Activated CD4-positive, alpha-beta T cell treated with anti-CD3 and anti-CD28 coated beads for 1 hour (primary cell): ENCODE data around the gene PRSS57.
A peak's percentile ranks its signal among the peaks of the same experiment; 100 is the strongest.
"Not testable (repeated sequence)": the region's sequence is repeated elsewhere in the genome, so short reads cannot be mapped to it uniquely, and the experiment has no call there.

Source experiments
- DNase-seq: peaks from one replicate; pipeline ENCODE4 v3.0.0-alpha.2; 2020

PRSS57 gene

DNA sequence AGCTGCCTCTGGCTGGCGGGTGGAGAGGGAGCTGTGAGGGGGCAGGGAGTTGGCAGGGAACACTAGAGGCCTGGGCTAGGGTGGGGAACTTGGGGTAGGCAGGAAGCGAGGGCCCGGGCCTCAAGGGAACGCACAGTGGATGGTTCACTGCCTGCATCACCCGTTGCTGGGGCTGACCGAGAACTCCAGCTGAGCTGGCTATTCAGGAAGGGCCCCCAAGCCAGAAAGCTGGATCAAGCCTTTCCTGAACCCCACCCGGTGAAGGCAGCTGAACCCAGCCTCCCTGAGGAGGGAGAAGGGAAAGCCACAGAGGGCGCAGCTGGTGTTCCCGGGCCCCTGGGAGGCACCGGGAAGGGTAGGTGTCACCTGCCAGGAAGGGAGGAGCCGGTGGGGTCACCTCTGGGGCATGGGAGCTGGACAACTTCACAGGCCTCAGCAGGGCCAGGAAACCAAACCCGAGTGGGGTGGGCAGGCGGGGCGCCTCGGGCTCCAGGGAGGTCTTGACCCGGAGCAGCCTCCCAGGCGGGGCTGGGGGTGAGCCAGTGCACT is 27.4 kb upstream of the PRSS57 start:
- no peak for DNase-seq

DNA sequence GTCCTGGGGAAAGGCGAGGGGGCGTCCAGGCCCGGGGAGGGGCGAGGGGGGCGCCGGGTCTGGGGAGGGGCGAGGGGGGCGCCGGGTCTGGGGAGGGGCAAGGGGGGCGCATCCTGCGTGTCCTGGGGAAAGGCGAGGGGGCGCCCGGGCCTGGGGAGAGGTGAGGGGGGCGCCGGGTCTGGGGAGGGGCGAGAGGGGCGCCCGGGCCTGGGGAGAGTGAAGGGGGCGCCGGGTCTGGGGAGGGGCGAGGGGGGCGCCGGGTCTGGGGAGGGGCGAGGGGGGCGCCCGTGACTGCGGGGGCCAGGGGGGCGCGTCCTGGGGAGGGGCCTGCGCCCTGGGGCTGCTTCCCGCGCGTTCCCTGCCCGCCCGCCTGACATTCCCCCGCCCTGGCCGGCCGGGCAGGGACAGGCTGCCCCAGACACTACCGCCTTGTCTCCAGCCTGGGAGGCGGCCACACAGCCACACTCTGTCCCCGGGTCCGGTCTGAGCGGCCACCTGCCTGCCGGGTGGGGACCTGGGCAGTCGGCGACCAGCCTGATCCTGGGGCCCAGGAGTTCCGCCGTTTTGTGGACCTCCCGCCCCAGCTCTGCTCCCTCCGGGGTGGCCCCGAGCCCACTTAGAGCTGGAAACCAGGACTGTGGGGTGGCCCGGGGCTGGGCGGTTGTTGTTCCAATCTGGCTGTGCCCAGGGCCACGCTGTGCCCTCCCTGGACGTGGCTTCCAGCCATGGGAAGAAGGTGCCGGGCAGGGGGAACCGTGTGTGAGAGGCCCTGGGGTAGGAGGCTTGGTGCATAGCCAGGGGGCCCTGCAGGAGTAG is 25.3 kb upstream of the PRSS57 start:
- no peak for DNase-seq

- DNase-seq: no peak
Observed at GRCh38 chr19:719636-720344, 24.5 kb upstream of the PRSS57 start.

- no peak for DNase-seq
Observed at GRCh38 chr19:718991-719512, 23.8 kb upstream of the PRSS57 start.

DNA sequence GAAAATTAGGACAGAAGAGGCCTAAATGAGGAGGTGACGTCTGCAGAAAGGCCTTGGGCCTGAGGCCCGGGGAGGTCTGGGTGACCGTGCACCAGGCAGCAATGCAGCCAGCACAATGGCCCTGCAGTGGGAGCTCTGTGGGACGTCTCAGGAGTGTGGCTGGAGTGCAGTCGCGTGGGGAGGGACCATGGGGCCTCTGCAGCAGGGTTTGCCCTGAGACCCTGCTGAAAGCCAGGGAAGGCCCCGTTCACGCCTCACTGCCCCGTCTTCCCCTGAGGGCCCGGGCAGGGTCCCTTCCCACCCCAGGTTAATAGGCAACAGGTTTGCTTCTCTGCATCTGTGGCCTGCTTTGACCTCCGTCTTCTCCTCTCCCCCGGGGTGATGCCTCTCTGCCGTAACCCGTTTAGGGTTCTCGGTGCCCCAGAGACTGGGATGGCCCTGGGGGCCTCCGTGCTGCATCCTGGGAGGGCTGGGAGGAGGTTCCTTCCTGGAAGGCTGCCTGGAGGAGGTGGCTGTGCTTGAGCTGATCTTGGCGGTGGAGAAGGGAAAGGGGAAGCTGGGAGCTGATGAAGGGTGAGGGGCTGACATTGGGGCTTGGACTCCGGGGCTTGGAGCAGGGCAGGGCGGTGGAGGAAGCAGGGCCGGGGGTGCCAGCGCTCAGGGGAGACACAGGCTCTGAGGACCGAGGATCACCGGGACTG is 23.1 kb upstream of the PRSS57 start:
- no peak for DNase-seq

- DNase-seq: no peak
Observed at GRCh38 chr19:715347-715746, 20.1 kb upstream of the PRSS57 start.

DNA sequence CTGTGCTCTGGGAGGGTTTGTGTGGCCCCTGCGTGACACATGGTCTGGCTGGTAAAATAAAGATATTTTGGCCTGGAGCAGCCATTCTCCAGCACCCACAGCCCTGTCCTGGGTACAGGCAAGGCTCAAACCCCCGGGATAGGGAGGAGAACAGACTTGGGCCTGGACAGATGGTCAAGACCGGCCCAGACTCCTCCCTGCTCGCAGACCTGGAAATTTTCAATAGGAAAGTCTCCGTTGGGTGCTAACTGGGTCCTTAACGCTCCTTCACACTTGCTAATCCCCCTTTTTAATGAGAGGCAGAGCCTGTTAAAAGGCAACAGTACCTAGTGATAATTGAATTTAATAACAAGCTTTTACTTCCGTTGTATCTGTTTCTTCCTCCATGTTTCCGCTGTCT is 16.0 kb upstream of the PRSS57 start:
- DNase-seq: no peak

DNA sequence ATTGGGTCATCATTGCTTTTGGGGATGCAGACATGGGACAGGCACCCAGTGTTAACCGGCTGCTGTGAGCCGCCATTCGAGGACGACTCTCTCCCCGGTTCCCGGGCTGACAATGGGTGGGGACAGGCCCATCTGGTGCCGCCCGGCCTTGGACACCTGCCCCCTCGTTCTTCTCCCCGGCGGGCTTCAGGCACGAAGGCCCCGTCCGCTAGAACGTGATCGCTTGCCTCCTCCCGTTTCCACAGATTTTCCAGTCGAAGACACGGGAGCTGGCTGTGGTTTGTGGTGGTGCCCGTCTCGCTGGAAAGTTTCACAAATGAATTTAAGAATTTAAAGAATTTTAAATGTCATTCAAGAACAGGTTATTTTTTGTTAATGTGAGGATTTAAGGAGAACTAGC is 15.5 kb upstream of the PRSS57 start:
- no peak for DNase-seq

DNA sequence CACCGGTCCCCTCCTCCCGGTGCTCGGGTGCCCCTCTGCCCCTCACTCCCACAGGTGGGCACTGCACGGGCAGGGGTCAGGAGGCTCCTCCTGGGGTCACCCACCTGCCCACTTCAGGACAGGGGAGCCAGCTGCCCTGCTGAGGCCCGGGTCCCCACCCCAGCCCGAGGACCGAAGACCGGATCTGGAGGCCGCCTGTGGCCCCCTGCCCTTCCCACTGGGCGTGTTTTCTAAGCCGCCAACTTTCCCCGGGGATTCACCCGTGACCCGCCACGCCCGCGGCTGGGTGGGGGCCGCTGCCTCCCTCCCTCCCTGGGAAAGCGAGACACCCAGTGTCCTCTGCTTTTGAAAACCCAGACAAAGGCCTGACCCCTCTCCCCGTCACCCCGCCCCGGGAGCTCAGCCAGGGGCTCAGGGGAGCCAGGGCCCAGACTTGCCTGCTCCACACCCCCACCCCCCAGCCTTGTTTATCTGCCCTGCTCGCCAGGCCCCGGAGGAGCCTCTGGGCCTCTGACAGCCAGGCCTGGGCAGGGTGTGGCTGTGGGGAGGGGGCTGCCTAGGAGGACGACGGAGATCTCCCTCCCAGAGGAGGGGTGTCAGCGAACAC is 14.8 kb upstream of the PRSS57 start:
- DNase-seq: no peak

GRCh38 chr19:709196-709964 is 14.1 kb upstream of the PRSS57 start:
- no peak for DNase-seq

DNA sequence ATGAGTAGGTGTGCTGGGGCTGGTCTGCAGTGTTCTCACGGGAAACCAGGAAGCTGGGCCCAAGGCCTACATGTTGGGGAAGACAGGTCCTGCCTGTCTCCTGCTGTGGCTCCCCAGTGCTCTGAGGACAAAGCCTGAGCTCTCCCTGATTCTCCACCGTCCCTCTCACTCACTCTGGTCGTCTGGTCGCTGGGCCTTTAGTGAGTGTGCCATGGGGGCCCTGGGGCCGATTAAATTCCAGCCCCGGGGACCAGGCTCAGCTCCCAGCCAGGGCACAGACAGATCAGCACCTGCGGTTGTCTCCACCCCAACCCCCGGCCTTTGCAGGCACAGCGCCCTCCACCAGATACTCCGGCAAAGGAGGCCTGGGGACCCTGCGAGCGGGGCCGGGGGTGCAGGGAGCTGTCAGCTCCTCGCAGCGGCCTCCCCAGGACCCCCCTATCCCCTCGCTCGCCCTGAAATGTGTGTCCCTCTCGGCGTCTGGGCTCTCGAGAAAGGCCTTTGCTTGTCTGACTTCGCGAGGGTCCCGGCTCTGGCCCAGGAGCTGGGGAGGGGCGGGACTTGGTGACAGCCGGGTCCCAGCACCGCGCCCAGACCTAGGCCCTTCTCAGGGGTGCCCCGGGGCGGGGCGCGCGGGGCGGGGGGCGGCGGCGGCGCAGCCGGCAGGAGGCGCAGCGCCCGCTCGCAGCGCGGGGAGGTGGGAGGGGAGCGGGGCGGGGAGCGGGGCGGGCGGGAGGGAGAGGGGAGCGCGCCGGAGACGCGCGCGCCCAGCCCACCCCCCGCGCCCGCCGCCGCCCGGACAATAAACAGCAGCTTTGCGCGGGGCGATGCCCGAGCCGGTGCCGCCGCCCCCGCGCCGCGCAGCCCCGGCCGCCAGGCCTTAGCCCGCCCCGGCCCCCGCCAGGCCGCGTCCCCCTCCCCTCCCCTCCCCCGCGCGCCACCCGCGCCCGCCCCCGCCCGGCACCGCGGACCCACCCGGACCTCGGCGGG is 13.2 kb upstream of the PRSS57 start, which contains the start of gene PALM:
Gene PALM (plus strand): TSS at position 782 of the 990 bp plus-strand sequence. CDS start 212 bp downstream, outside the sequence.
- no peak for DNase-seq

DNA sequence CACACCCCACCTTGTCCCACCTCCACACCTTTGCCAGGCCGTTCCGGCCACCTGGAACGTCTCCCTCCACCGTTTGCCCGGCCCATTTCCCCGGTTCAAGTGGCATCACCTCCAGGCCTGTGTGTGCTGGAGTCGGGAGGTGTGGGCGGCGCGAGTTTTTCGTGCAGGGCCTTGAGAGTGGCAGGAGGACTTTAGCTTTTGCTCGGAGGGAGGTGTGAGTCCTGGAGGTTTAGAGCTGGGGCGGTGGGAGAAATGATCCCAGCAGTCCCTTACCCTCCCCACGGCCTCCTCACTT is 9.1 kb upstream of the PRSS57 start:
- no peak for DNase-seq

GRCh38 chr19:703651-704446 is 8.6 kb upstream of the PRSS57 start:
- peak; percentile 42 for DNase-seq

GRCh38 chr19:703329-703650 is 8.0 kb upstream of the PRSS57 start:
- no peak for DNase-seq

DNA sequence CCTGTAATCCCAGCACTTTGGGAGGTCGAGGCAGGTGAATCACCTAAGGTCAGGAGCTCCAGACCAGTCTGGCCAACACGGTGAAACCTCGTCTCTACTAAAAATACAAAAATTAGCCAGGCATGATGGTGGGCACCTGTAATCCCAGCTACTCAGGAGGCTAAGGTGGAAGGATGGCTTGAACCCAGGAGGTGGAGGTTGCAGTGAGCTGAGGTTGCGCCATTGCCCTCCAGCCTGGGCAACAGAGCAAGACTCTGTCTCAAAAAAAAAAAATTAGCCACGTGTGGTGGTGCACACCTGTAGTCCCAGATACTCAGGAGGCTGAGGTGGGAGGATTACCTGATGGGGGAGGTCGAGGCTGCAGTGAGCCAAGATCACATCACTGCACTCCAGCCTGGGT is 7.6 kb upstream of the PRSS57 start:
- not testable (repeated sequence) for DNase-seq

DNA sequence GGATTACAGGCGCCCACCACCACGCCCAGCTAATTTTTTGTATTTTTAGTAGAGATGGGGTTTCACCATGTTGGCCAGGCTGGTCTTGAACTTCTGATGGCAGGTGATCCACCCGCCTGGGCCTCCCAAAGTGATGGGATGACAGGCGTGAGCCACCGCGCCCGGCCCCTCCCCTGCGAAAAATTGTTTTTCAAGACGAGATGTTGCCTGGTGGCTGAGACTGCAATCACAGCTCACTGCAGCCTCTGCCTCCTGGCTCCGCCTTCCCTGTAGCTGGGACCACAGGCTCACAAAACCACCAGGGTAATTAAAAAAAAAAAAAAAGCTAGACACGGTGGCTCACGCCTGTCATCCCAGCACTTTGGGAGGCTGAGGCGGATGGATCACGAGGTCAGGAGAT is 4.6 kb upstream of the PRSS57 start:
- DNase-seq: not testable (repeated sequence)

DNA sequence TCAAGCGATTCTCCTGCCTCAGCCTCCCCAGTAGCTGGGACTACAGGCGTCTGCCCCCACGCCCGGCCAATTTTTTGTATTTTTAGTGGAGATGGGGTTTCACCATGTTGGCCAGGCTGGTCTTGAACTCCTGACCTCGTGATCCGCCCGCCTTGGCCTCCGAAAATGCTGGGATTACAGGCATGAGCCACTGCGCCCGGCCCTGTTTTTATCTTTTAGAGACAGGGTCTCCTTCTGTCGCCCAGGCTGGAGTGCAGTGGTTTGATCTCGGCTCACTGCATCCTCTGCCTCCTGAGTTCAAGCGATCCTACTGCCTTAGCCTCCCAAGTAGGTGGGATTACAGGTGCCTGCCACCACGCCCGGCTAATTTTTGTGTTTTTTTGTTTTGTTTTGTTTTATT is 3.3 kb upstream of the PRSS57 start:
- not testable (repeated sequence) for DNase-seq

DNA sequence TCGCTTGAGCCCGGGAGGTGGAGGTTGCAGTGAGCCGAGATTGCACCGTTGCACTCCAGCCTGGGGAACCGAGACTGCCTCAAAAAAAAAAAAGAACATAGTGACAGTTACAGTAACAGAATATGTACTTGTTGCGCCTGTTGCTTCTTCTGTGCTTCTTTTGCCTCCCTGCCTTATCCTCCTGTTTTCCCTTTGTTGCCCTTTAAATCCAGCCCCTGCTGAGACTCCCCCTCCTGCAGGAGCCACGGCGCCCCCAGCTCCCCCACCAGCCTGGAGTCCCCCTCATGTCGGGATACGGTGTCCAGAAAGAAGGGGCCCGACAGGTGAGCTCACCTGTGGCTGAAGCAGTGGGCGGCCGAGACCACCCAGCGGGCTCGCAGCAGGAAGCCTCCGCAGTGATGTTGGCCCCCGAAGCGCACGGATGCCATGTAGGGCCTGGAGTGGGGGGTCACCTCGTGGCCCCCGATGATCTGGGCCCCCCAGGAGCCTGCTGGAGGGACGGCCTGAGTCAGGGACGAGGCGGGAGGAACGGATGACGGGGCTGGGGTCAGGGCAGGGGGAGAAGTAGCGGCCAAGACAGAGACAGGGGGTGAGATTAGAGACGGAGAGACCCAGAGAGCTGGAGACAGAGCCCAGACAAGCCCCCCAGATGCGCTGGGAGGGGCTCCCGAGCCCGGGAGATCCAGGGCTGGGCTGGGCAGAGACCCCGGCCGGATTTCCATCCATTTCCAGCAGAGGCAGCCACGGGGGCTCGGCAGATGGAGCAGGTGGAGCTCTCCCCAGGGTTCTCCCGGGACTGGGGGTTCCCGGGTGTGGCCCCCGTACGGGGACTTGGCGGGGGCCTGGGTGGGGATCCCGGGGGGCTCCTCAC is 536 bp downstream of the PRSS57 start:
- DNase-seq: no peak

GRCh38 chr19:690203-690602 is 5.0 kb downstream of the PRSS57 start:
- DNase-seq: no peak
